Sigmoid colon (tissue), 3 donors: ENCODE measurements around the gene CCDC33.

ENCODE experiments used
- POLR2A ChIP-seq, 2 donors: fragments of 450-650 bp; IDR thresholded peaks; one replicate each; pipeline ENCODE4 v1.6.1; 2016; ENCODE audit warnings: antibody characterized with exemption in 2 of 2, mild to moderate bottlenecking in 2 of 2, moderate library complexity in 2 of 2
- TF ChIP-seq, protein P1 (sequence below), 4 experiments: fragments of 450-650 bp in 3 of 4; fragments of 200-600 bp in 1 of 4; IDR thresholded peaks; one replicate each; pipeline ENCODE4 v1.5.1; 2016 to 2019; ENCODE audit warnings: antibody characterized with exemption in 4 of 4, mild to moderate bottlenecking in 3 of 4, moderate library complexity in 2 of 4

DNA sequence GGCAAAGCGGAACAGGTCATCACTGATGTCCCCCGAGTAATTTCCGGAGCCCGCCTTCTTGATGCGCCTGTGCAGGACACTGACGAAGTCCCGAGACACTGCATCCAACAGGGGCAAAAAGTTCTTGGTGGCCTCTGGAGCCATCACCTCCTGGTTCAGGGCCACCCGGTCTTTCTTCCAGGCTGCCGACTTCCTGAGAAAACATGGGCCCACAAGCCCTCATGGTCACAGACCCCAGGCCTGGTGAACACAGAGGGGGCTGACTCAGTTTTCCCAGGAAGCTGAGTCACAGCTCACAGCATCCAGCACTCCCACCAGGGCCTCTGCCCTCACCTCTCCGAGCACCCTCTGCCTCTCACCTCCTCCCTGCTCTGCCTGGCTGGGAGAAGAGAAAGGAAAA is 108.9 kb downstream of the CCDC33 start:
- TF ChIP-seq, protein P1, sequence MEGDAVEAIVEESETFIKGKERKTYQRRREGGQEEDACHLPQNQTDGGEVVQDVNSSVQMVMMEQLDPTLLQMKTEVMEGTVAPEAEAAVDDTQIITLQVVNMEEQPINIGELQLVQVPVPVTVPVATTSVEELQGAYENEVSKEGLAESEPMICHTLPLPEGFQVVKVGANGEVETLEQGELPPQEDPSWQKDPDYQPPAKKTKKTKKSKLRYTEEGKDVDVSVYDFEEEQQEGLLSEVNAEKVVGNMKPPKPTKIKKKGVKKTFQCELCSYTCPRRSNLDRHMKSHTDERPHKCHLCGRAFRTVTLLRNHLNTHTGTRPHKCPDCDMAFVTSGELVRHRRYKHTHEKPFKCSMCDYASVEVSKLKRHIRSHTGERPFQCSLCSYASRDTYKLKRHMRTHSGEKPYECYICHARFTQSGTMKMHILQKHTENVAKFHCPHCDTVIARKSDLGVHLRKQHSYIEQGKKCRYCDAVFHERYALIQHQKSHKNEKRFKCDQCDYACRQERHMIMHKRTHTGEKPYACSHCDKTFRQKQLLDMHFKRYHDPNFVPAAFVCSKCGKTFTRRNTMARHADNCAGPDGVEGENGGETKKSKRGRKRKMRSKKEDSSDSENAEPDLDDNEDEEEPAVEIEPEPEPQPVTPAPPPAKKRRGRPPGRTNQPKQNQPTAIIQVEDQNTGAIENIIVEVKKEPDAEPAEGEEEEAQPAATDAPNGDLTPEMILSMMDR (IDR thresholded peaks at IDR 0.05), result no peak
- no peak for TF ChIP-seq POLR2A (IDR thresholded peaks at IDR 0.05)
